ENCODE data around the gene GLRX3.

The GLRX3 gene

DNA sequence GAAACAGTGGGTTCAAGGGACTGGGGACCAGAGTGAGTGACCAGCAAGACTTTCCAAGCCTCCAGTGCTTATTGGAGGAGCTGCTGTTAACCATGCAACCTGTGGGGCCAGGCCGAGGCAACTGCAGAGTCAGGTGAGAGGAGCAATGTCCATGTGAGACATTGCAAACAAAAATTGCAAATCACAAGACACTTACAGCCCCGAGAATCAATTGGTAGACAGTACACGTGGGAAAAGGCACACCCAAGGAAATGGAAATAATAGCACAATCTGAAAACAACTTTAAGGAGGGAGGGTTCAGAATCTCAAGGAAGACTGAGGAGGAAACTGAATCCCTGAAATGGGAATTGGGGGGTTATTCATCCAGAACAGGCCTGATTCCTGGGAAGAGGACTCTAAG, 72.6 kb downstream of the GLRX3 start:
- no peak for DNase-seq

DNA sequence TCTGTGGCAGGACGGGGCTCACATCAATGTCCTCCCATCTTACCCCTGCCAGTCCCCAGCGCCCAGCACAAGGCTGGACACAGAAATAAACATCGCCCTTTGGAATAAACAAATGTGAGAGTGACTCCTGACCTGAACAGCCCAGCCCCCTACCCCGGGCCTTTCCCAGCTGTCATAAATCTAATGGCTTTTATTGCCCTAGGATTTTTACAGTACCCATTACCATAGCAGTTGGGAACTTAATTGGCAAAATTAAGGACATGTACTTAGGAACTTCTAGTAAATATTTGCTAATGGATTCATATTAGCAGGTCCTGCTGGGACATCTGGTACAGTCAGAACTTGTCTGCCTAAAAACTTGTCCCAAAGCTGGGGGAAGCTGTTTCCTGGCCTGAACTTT, 76.6 kb downstream of the GLRX3 start:
- DNase-seq, result no peak

DNA sequence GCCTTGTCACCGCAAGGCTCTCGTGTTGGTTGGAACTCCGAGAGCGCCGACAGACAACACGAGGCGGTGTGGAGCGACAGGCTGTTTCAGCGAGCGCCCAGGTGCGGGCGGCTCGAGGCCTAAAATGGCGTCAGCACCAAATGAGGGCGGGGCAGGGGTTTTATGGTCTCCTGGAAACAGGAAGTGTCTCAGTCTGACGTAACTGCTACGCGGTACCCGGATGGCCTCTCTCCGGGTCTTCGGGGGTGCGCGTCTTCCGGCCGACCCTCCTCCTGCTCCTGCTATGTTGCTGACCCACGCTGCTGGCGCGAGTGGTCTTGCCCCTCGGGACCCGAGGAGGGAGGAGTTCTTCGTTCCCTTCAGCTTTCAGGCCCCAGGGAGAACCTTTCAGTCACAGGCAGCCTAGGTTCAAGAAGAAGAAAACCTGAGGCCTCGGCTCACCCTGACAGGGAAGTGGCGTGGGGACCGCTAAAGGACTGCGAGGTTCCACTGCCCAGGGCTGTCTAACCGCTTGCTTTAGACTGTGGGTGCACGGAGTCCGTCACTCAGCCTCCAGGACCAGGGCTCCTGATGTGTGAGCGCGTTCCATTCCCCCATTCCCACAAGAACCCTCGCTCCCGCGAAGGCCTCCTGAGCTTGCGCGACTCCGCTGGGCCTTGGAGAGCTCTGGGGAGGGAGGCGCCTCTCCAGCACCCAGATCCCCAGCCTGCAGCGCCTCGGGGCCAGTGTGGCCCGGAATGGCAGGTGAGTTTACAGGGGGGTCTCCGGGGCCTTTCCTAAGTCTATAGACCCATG, 77.3 kb downstream of the GLRX3 start:
- no peak for DNase-seq

DNA sequence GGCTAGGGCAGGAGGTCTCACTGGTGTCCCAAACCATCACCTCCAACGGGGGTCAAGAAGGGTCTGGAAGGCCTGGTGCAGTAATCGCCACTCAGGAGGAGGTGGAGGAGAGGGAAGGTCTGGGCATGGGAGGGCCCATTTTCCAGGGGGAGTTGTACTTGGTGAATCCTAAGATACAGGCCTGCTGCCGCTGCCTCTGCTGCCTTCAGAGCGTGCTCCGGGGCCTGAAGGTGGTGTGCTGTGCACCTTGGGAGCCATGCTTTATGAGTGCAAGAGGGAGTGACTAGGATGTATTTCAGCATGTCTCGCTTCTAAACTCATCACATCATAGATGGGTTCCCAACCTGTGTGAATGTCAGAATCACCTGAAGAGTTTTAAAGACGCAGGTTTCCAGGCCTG, 78.2 kb downstream of the GLRX3 start:
- no peak for DNase-seq

DNA sequence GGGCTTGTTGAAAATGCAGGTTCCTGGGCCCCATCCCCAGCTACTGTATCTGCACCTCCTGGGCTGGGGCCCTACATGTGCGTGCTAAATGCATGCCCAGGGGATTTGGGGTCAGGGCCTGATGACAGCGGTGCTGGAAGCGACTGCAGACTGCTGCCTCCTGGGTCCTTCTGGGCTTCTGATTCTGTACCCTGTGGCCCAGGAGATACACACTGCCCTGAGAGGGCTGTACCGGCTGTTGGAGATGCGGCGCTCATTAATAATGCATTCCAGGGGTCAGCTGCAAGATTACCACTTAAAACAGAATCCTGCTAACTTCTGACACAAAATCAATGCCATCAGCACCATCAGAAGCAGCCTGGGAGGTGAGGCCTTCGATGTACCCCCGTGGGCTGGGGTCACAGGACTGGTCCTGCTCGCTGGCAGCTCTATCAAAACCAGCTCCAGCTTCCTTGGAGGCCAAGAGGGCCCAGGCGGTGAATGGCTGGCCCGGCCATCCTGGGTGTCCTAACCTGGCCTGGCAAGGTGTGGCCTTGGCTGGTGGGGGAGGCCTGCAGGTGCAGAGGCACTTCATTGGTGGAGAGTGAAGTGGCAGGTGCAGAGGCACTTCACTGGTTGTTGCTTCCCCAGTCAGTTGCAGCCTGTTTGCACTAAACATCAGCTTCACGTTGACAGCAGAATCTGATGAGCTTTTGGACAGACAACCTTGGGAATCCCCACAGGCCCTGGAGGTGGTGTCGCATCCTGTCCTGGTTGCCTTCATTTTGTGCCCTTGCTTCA, 79.2 kb downstream of the GLRX3 start:
- no peak for DNase-seq

DNA sequence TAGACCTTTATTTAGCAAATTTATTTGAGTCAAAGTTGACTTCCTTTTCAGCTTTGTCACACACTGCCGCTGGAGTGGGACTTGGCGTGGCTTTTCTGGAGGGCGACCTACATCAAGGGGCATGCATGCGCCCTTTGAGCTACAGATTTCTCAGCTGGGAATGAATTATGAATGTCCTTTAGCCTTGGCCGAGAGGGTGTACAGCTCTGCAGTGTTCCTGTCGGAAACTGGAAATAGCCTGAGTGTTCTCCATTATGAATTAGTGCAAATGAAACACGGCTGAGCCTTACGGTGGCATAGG, 79.7 kb downstream of the GLRX3 start:
- DNase-seq, result no peak

DNA sequence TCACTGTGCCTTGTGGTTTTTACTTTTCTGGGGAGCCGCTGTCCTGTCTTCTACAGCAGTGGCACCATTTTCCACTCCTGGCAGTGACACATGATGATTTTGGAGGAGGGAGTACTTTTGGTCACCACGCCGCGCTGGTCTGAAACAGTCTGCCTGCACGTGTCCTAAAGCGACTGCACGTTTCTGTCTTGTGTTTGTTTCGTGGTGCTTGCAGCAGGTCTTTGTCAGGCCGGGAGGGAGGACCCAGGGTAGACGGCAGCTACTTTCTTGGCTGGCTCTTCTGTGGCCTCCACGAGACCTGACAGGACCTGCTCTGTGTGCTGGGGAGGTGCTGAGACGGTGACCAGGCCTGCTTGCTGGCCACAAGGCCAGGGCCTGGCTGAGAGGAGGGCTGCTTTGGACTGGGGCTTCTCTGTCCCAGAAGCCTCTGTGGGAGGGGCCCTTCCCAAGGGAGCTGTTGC, 82.0 kb downstream of the GLRX3 start:
- no peak for DNase-seq

DNA sequence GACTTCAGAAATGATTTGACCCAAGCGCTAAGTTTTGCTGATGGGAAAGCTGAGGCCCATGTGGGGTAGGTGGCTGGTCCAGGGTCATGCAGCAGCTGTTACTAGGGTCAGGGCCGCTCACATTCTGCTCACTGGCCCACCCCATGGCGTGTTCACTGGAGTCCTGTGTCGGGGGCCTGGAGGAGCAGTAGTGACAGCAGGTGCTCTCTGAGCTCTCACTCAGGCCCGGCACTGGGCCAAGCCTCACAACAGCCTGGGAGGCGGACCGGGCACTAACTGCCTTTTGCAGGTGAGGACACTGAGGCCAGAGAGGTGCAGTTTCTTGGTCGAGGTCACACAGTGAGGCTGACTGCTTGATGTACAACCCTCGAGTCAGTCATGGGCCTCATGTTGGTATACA, 82.7 kb downstream of the GLRX3 start:
- DNase-seq, result no peak

DNA sequence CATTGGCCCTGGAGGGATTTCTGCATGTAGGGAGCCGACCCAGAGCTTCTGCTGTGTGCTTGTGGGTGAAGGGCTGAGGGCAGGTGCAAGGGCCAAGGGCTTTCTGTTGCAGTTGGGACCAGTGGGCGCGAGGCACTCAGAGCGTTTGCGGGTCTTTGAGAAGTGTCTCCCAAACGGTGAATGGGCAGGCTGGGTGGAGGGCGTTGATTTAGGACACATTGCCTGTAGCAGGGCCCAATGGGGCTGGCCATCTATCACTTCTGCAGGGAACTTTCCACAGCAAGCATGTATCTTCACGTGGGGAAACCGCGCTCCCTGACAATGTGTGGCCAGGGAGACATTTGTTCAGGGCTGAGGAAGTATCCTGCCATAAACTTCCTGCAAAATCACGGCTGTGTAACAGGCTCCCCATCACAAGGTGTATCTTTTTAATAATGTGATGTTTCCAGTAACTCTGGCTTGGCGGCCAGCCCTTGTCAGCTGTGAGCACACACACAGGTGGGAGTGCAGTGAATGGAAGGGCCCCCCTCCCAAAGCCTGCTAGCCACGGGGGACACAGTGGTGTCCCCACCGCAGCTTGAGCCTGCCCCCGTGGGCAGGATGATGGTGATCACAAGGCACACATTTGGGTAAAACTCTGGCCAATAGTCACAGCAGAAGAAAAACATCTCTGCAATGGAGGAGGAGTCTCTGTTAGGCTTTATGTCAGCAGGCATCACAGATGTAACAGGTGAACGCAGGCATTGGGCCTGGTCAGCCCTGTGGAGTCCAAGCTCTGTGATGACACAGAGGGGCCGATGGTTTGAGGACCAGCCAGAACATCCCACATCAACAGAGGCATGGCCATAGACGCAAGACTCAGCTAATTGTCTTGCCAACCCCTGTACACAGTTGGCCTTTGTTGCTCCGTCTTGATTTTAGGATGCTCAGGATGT, 84.3 kb downstream of the GLRX3 start:
- DNase-seq, result no peak

DNA sequence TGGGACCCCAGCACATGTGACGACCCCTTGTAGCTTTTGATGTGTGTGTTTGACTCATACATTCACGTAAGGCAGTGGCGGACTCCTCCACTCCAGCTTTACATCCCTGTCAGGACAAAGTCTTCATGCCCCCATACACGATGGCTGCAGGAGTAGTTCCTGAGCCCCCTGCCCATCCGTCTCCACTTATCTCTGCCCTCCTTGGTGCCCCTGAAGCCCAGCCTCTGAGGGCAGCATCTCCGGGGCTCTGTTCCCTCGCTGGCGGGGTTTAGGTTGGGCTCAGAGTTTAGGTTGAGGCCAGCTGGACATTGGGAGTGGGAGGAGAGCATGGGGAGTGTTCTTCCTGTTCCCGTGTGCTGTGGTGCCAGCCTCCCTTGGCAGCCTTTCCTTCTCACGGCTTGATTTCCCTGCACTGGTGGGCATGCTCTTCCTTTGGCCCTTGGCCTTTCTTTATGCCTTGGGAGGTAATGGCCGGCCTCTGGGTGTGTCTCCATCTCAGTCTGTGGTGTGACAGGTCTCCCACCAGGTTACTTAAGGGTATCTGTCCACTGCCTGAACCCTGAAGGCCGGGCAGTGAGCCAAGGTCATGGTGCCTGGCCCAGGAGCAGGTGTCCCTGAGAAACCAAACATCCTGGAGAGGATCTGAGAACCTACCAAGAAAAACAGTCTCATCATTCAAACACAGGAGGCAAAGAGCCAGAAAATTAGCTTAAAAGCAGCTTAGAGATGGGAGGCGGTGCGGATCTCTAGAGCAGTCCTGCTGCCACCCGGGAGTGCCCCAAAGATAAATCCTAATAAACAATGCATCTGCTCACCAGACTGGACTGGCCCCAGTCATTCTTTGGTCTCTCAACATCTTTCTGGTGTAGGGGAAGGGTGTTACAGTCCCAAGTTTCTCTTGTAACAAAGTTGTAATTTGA, 85.5 kb downstream of the GLRX3 start:
- DNase-seq, result no peak

DNA sequence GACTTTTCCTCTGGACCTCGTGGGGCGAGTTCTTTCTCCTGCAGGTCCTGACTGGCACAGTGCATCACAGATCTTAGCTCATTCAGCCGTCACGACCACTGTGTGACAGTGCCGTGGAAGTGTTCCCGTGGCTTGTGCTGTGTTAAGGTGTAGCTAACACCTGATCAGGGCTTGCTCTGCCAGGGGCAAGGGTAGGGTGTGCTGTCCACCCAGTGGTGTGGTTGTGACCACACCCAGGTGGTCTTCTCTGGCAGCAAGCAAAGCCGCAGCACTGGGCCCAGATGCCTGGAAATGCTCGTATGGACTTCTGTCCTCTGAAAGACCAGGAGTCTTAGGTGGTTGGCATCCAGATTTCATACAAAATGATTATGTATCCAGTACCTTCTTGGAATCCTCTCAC, 86.2 kb downstream of the GLRX3 start:
- no peak for DNase-seq

DNA sequence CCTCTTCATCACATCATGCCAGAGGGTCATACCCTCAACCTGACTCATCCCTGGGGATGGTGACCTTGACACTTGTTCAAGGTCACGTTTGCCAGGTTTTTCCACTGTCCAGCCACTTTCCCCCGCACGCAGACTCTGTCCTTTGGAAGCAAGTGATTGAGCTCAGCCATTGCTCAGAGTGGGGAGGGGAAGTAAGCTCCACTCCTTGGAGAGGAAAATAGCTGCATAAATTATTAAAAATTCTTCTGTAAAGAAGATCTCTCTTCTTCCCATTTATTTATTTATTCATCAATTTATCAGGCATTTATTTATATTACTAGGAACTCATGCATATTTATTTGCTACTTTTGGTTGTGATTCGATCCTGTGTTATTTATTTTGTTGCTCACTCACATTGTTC, 88.0 kb downstream of the GLRX3 start:
- no peak for DNase-seq

DNA sequence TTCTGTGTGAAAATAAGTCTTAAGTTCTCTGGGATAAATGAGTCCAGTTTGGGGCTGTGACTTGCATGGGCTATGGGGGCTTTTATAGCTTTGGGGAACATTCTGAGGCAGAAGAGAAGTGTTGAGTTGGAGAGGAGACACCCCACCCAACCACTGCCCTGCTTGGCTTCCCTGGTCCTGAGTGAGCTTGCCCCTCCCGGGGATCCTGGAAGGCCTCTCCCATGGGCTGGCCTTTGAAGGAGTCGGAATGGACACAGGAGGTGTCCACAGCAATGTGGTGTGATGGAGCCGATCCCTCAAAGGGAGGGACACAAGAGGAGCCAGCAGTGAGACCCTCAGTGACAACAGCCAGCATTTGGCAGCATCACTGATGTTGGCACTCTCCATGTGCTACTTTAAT, 89.8 kb downstream of the GLRX3 start:
- DNase-seq, result no peak

DNA sequence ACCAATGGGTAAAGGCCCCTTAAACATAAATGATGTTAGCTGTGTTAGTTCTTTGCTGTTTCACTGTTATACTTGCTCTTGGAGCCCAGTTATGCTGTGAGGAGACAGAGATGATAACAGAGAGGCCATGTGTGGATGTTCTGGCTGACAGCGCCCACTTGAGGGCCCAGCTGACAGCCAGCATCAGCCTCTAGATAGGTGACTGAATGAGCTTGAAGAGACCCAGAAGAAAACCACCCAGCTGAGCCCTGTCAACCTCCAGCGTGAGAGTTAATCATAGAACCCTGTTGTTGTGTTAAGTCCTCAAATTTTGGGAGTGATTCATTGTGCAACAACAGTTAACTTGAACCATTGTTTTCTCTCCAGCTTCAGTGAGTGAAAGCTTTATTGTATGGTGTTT, 91.7 kb downstream of the GLRX3 start:
- DNase-seq, result no peak

Measured in T-helper 9 cell (primary cell).